SK-N-SH treated with all-trans-retinoic acid at 6 μM for 48 hours (cell line): ENCODE data around the gene ADAMTS13.

Source experiments
- GLIS3 ChIP-seq: fragments of 250-450 bp; sonication (Bioruptor Pico); IDR thresholded peaks from 2 replicates; pipeline ENCODE4 v1.5.0; 2020; ENCODE audit warnings: mild to moderate bottlenecking, moderate library complexity
- PATZ1 ChIP-seq: fragments of 250-450 bp; sonication (Bioruptor Pico); IDR thresholded peaks from 2 replicates; pipeline ENCODE4 v1.8.0; 2020; ENCODE audit warnings: mild to moderate bottlenecking, moderate library complexity, borderline replicate concordance
- TOX ChIP-seq: fragments of 250-450 bp; sonication (Bioruptor Pico); IDR thresholded peaks from 2 replicates; pipeline ENCODE4 v1.8.0; 2021; ENCODE audit warnings: mild to moderate bottlenecking, moderate library complexity, borderline replicate concordance
- ZNF70 ChIP-seq: fragments of 450-650 bp; formaldehyde crosslinking; IDR thresholded peaks from 2 replicates; pipeline ENCODE4 v1.5.0; 2020; ENCODE audit warnings: mild to moderate bottlenecking, moderate library complexity

GRCh38 chr9:133471551-133472276 lies 49.5 kb downstream of the ADAMTS13 start:
- no peak for TF ChIP-seq GLIS3 (CRISPR knock-in tag)
- TF ChIP-seq TOX (CRISPR knock-in tag): no peak
- TF ChIP-seq PATZ1: no peak
- no peak for TF ChIP-seq ZNF70
